Measurements from ENCODE around the gene TMEM222. TPM values are rescaled to one million over a fixed set of nuclear protein-coding genes. Genes with fewer than 3 reads are reported as not detected.

Gene TMEM222
- total RNA-seq, 2 donors from 2014 or later: 20.7 to 29.2 TPM

GRCh38 chr1:27333717-27334279 lies 11.8 kb downstream of the TMEM222 start:
- no peak for ATAC-seq
- no peak for DNase-seq
- intact Hi-C loops (cut with DNase I): no loop called here

DNA sequence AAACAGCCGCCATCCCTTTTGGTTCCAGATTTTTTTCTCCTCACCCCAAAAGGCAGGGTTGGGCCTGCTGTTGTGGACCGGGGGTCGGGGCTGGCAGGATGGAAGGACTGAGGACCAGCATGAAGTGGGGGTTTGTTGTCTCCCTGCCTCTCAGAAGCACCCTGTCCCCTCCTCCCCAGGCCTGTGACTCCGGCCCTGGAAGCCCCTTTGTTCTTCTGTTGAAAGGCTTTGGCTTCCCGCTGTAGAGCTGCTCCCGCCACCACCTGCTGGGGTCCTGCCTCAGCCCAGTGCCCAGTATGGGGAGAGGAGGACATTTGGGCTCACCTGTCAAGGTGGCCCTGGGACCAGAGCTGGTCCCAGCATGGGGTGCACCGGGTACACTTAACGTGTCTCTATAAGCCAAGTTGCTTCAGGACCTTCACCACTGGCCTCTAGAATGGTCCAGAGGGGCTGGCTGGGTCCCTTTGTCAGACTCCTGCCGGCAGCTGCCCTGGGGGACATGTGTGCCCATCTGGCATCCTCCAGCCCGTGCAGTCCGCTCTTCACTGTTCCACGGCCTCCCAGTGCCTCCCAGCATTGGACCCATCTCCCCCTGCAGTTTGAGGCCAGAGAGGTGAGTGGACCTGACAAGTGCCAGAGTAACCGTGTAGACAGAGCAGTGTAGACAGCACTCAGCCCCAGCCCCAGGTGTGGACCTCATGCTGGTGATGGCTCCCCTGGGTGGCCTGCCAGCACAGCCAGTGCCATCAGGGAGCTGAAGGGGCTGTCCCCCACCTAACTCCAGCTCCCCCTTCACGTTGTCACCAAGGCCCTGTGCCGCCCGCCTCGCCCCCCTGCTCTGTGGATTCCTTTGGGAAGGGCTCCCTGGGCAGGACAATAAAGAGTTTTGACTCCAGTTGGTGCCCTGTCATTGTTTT lies 13.8 kb downstream of the TMEM222 start:
- intact Hi-C loops (cut with DNase I): no loop called here
- ATAC-seq (no peak), DNase-seq (no peak)

DNA sequence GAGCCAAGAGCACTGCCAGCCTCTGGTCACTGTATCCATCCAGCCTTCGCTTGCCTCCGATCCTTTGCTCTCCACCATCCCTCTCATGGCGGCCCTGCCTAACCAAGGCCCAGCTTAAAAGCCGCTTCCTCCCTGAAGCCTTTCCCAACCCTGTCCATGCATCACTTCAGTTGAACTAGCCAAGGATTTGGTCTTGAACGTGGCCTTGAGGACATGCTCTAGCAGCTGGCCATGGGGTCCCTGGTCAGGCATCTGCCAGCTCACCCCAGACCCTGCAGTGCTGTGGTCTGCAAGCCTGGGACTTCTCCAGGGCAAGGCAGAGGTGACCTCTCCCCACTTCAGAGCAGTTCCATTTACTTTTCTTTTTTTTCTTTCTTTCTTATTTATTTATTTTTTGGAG lies 14.8 kb downstream of the TMEM222 start:
- no peak for DNase-seq
- ATAC-seq: no peak
- intact Hi-C loops (cut with DNase I): no loop called here

DNA sequence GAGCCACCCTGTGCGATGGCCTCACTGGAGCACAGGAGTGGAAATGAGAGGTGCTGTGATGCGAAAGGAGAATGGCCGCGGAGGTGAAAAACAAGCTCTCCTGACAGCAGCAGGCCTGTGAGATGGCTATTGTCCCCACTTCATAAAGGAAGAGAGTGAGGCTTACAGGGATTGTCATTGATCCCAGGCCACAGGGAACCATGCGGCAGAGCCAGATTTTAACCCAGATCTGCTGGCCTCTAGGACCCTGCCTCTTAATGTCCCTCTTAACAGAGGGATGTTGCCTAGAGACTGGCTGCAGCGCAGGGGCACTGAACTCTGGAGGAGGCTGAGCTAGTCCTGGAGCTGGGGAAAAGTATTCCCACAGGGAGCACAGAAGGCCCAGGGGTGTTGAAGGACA lies 16.8 kb downstream of the TMEM222 start:
- intact Hi-C loops (cut with DNase I): no loop called here
- ATAC-seq (no peak), DNase-seq (no peak)

DNA sequence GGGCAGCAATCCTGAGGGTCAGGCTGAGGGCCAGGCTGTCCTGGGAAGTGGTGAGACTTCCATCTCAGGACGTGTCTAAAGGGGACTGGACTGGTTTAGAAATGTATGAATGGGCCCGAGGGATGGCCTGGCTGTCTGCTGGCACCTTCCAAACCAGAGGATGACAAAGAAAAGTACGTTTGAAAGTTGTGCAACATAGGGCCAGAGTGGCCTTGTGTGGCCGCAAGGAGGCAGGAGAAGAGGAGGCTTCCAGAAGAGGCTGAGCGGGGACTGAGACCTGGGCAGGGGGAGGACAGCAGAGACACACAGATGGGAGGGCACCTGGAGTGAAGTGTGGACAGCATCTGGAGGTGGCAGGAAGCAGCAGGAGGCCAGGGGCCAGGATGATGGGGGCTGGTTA lies 17.2 kb downstream of the TMEM222 start:
- DNase-seq (no peak), ATAC-seq (no peak)
- intact Hi-C loops (cut with DNase I): no loop called here

- intact Hi-C loops (cut with DNase I): no loop called here
- ATAC-seq: peak; percentile 68 to 70
- DNase-seq: no peak
Observed at GRCh38 chr1:27341525-27342252, 19.7 kb downstream of the TMEM222 start, which contains the start of gene SYTL1. Gene SYTL1 (plus strand): TSS chr1:27342022. CDS start chr1:27345335, 3,313 bp downstream.

DNA sequence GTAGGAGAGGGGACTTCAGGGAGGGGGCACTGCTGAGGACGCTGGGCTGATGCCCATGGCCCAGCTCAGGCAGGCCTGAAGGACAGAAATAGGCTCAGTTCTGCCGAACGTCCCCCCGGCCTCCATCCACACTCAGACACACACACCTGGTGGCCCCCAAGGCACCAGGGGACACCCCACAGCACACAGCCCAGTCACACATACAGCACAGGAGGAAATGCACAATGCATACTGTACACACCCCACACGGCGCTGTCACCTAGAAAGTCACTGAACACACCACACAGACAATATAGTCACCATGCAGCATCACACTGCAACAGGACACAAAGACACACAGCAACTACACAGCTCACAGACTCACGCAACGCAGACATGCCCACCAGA lies 20.4 kb downstream of the TMEM222 start:
- ATAC-seq (peak in 1 of 2 donors; percentile 6), DNase-seq (no peak)
- intact Hi-C loops (cut with DNase I): no loop called here

GRCh38 chr1:27342778-27343638 lies 21.0 kb downstream of the TMEM222 start:
- DNase-seq (no peak), ATAC-seq (peak; percentile 27 to 59)
- intact Hi-C loops (cut with DNase I): no loop called here

DNA sequence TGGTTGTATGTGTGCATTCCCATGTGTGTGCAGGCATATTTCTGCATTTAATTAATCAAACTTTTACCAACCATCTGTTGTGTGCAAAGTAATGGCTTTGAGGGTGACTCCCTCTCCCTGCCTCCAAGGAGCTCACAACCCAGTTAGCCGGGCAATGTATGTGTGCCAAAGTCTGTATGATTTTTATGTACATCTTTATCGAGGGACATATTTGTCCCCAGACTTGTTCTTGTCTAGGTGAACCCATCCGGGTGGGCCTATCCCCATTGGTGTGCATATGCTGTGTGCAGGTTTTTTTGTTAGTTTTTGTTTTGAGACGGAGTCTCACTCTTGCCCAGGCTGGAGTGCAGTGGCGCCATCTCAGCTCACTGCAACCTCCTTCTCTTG lies 21.7 kb downstream of the TMEM222 start:
- intact Hi-C loops (cut with DNase I): no loop called here
- ATAC-seq: no peak

GRCh38 chr1:27345272-27345671 lies 23.3 kb downstream of the TMEM222 start:
- ATAC-seq (no peak), DNase-seq (no peak)
- intact Hi-C loops (cut with DNase I): loop anchor here in 1 of 2 donors (5.0 kb wide), 1 partner anchor 43 kb away; no protein-coding TSS in a partner anchor

More for the DNA sequence above, 21.7 kb downstream of the TMEM222 start:
- DNase-seq: no peak

DNA sequence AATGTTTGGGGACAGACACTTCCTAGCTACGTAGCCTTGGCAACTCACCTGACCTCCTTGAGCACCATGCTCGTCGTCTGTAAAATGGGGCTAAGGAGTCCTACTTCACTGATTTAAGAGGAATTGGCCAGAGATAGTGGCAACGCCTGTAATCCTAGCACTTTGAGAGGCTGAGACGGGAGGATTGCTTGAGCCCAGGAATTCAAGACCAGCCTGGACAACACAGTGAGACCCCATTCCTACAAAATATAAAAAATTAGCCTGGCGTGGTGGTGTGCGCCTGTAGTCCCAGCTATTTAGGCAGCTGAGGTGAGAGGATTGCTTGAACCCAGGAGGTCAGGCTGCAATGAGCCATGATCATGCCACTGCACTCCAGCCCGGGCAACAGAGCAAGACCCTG lies 24.4 kb downstream of the TMEM222 start:
- ATAC-seq: no peak
- intact Hi-C loops (cut with DNase I): loop anchor here in 1 of 2 donors (5.0 kb wide), 1 partner anchor 44 kb away; no protein-coding TSS in a partner anchor
- DNase-seq: no peak

- DNase-seq: no peak
Observed at GRCh38 chr1:27346991-27347624, 25.1 kb downstream of the TMEM222 start.

GRCh38 chr1:27348861-27349783 lies 27.2 kb downstream of the TMEM222 start:
- ATAC-seq (peak; percentile 42 to 56), DNase-seq (no peak)
- intact Hi-C loops (cut with DNase I): loop anchor here in 1 of 2 donors (5.0 kb wide), 1 partner anchor 47 kb away; no protein-coding TSS in a partner anchor

More at GRCh38 chr1:27346991-27347624, 25.1 kb downstream of the TMEM222 start:
- intact Hi-C loops (cut with DNase I): loop anchor here in 1 of 2 donors (5.0 kb wide), 1 partner anchor 45 kb away; no protein-coding TSS in a partner anchor
- ATAC-seq: no peak

GRCh38 chr1:27349784-27350662 lies 28.1 kb downstream of the TMEM222 start:
- DNase-seq (peak; percentile 75), ATAC-seq (peak; percentile 80 to 83)
- intact Hi-C loops (cut with DNase I): loop anchor here in 1 of 2 donors (5.0 kb wide), 1 partner anchor 48 kb away; no protein-coding TSS in a partner anchor

DNA sequence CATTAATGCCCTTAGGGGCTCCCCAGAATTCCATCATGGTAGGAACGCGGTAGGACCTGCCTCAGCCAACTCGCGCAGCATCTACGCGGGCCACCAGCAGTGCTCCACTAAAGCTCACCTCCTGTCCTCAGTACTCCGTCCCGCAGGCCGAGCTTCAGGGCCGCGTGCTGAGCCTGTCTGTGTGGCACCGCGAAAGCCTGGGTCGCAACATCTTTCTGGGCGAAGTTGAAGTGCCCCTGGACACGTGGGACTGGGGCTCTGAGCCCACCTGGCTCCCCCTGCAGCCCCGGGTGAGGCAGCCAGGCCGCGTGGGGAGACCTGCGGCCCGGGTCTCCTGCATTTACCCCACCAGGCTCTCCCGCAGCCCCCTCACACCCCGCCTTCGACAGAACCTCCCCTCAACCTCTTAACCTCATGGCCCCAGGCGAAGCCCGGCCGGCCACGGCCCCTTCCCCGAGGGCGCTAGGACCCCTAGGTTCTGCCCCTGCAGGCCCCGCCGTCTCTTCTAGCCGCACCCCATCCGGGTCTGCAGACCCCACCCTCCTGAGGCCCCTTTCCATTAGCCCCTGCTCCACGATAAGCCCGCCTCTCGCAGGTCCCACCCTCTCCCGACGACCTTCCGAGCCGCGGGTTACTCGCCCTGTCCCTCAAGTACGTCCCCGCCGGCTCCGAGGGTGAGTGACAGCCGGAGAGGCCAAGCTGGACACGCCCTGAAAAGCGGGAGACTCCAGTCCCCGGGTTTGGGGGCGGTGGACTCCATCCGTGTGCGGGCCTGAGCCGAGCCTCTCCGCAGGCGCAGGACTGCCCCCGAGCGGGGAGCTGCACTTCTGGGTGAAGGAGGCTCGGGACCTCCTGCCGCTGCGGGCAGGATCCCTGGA lies 28.9 kb downstream of the TMEM222 start:
- ATAC-seq: peak; percentile 36 to 50
- intact Hi-C loops (cut with DNase I): no loop called here
- peak; percentile 71 for DNase-seq

All from left cardiac atrium (tissue), 4 donors.